Measurements from ENCODE around the gene NAT14.
"Not testable (repeated sequence)": the region's sequence is repeated elsewhere in the genome, so short reads cannot be mapped to it uniquely, and the experiment has no call there.

Gene NAT14

DNA sequence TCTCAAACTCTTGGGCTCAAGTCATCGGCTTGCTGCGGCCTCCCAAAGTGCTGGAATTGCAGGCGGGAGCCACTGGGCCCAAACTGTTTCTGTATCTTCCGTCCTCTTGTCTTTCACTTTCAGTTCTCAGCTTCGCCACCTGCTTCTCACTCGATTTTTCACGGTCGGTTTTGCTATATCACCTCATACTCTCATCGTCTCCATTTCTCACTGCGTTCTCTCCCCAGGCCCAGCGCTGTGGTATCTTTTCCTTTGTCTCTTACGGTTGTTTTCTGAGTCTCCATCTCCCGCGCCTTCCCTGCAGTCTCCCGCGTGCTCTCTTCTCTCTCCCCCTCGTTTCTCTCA lies 18.1 kb downstream of the NAT14 start:
- DNase-seq (ENCODE audit: low spot score) = no peak

DNA sequence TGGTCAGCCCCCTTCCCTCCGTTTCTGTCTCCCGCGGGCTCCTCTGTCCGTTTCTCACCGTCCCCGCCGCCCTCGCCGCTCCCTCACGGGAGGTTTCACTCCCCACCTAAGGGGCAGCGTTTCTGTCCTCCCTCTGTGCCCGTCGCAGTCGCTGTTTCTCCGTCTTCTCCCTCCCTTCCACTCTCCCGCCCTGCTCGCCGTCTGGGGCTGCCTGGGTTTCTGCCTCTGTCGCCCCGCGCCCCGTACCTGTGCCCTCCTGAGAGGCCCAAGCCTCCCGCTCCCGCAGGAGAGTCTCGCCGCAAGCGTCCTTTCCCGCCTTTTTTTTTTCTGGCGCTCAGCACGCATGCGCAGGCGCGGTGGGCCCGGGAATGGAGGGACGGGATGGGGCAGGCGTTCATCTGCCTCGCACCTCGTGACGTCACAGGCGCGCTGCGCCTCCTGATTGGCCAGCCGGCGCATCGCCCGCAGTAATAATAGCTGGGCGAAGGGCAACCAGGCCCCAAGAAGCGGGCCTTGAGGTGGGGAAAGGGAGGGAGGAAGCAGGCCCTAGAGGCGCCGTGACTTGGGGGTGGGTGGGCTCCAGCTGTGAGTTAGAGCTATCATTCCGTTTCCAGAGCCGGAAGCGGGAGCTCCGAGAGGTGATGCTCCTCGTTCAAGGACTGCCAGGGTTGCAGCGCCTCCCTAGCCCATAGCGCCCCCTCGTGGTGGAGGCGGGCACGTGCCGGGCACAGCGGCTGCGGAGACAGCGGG lies 18.7 kb downstream of the NAT14 start:
- DNase-seq (ENCODE audit: low spot score) = peak; percentile 91

- DNase-seq (ENCODE audit: low spot score) = no peak
Observed at GRCh38 chr19:55504252-55504603, 19.2 kb downstream of the NAT14 start.

DNA sequence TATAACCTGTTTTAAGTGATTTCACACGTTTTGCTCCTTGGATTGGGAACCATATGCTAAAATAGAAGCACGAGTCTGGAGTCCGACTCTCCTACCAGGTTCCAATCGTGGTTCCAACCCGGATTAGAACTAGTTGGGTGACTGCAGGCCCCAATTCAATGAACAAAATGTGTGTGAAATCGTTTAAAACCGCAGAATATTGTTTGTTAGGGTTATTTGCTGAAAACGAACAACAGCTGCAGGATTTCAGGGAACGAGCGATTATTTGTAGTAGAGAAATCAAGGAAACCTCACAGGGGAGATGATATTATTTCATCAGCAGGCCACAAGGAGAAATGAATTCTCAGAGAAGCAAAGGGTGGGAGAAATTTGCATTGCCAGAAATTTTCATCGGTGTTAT lies 20.0 kb downstream of the NAT14 start:
- DNase-seq (ENCODE audit: low spot score) = no peak

GRCh38 chr19:55508120-55508519 lies 23.1 kb downstream of the NAT14 start:
- no peak for DNase-seq (ENCODE audit: low spot score)

DNA sequence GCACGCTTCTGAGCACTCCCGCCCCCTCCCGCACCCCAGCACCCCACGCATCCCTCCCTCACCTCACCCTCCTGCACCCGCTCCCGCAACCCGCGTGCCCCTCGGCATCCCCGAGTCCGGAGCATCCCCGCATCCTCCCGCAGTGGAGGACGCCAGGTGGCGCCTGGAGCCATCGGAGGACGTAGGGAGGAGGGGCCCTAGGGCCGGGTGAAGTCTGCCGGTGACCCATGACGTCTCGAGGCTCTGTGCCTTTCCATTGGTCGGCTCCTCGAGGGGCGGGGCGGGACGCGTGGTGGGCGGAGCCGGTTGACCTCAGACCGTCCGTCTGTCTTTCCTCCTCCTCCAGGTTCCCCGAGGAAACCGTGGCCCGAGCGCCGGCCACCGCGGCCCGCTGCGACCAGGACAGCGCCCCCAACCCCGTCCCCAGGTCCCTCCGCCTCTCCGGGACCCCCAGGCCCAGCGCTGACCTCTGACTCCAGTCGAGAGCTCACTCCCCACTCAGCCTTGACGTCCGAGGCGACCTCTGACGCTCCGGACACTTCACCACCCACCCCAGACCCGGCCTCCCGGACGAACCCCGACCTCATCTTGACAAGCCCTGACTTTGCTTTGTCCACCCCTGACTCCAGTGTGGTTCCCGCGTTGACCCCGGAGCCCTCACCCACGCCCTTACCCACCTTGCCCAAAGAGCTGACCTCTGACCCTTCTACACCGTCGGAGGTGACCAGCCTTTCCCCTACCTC lies 32.1 kb downstream of the NAT14 start:
- DNase-seq (ENCODE audit: low spot score) = peak; percentile 99

GRCh38 chr19:55519451-55520311 lies 34.7 kb downstream of the NAT14 start:
- DNase-seq (ENCODE audit: low spot score) = no peak

GRCh38 chr19:55520691-55521292 lies 35.8 kb downstream of the NAT14 start:
- no peak for DNase-seq (ENCODE audit: low spot score)

GRCh38 chr19:55525289-55526101 lies 40.5 kb downstream of the NAT14 start:
- no peak for DNase-seq (ENCODE audit: low spot score)

- DNase-seq (ENCODE audit: low spot score) = no peak
Observed at GRCh38 chr19:55526216-55527196, 41.5 kb downstream of the NAT14 start.

- DNase-seq (ENCODE audit: low spot score) = no peak
Observed at GRCh38 chr19:55527197-55528029, 42.4 kb downstream of the NAT14 start.

- no peak for DNase-seq (ENCODE audit: low spot score)
Observed at GRCh38 chr19:55528030-55528803, 43.2 kb downstream of the NAT14 start.

DNA sequence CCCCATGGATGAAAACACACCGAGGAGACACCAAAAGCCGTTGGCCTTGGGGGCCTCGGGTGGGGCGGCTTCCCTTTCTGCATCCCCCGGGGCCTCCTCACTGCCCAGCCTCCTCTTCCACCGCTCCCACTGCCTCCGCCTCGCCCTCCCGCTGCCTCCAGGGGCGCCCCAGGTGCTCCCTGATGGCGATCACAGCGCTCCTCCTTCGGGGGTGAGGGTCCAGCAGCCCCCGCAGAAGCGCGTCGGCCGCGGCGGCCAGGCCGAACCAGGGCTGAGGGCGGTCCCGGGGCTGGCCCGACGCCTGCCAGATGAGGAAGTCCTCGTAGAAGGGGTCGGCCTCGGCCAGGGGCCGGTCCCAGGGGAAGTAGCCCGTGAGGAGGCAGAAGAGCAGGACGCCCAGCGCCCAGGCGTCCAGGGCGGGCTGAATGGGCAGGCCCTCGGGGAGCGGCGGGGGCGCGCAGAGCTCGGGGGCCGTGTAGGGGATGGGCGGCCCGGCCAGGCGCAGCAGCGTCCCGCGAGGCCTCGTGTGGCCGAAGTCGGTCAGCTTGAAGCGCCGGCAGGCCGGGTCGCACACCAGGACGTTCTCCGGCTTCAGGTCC lies 44.7 kb downstream of the NAT14 start:
- DNase-seq (ENCODE audit: low spot score) = no peak

DNA sequence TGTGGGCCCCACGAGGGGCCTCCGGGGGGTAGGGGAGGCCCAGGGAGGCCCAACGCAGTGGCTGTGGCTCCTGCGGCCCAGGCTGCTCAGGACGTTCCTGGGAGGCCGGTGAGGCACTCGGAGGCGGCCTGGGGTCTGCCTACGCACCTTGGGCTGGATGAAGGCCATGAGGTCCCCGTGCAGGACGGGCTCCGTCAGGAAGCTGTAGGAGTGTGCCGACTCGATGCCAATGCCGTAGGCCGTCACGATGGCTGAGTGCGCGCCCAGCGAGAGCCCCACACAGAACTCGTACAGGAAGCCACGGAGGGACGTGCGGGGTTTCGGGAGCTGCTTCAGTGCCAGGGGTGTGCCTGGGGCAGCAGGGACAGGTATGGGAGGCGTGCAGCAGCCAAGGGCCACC lies 46.0 kb downstream of the NAT14 start:
- no peak for DNase-seq (ENCODE audit: low spot score)

DNA sequence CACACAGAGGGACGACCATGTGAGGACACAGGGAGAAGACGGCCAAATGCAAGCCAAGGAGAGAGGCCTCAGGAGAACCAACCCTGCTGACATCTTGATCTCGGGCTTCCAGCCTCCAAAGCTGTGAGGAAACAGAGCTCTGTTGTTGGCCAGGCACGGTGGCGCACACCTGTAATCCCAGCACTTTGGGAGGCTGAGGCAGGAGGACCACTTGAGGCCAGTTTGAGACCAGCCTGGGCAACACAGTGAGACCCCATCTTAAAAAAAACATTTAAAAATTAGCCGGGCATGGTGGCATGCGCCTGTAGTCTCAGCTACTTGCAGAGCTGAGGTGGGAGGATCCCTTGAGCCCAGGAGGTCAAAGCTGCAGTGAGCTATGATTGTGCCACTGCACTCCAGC lies 49.3 kb downstream of the NAT14 start:
- not testable (repeated sequence) for DNase-seq (ENCODE audit: low spot score)

DNA sequence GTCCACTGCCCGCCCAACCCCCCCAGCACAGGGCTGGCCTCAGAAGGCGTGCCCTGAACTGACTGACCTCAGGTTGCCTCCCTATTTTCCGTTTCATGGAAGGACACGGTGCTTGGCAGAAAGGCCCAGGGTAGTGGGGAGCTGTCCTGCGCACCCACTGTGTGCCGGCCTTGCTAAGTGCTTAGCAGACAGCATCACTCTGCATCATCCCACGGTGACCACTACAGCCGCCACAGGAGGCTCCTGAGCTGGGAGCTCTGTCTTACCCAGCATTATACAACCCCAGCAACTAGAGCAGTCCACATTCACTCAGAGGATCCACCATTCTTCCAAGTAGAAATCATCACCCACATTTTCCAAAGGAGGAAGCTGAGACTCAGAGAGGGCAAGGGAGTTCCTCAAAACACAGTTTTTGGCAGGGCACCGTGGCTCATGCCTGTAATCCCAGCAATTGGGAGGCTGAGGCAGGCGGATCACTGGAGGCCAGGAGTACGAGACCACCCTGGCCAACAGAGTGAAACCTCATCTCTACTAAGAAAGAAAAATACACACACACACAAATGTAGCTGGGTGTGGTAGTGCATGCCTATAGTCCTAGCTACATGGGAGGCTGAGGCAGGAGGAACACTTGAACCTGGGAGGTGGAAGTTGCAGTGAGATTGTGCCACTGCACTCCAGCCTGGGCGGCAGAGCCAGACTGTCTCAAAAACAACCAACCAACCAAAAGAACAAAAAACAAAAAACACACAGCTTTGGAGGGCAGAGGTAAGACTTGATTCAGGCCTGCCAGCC lies 50.4 kb downstream of the NAT14 start:
- no peak for DNase-seq (ENCODE audit: low spot score)

- DNase-seq (ENCODE audit: low spot score) = no peak
Observed at GRCh38 chr19:55535965-55536350, 51.0 kb downstream of the NAT14 start.

All from HuH-7 (cell line).